ENCODE data around the gene MGAT5.

DNA sequence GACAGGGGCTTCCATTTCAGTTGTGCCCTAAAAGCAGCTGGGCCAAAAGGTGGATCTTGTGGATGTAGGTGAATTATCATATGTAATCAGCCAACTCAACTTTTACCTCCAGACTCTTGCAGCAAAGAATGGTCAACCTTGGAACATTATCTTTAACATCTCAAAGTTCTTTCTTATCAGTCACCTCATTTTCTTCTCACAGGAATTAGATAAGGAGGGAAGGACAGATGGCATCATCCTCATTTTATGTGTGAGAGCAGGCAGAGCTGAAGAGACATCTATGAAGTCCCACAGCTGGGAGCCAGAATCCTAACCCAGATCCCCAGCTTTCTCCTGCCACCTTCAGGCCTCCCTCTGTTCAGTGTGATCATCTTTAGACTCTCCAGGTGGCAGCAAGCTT is 182.1 kb downstream of the MGAT5 start:
- TF ChIP-seq CTCF (IDR thresholded peaks at IDR 0.05) (no peak), MAX (CRISPR knock-in tag; IDR thresholded peaks at IDR 0.05) (no peak), TCF7 (CRISPR knock-in tag; IDR thresholded peaks at IDR 0.05; ENCODE audit: low read depth) (no peak), EMX1 (CRISPR knock-in tag; IDR thresholded peaks at IDR 0.05) (no peak), FOXJ3 (CRISPR knock-in tag; IDR thresholded peaks at IDR 0.05; ENCODE audit: borderline replicate concordance) (no peak), NR1H2 (CRISPR knock-in tag; IDR thresholded peaks at IDR 0.05) (no peak), CREB1 (CRISPR knock-in tag; IDR thresholded peaks at IDR 0.05) (no peak), GABPB1 (CRISPR knock-in tag; IDR thresholded peaks at IDR 0.05) (no peak), ATF1 (CRISPR knock-in tag; IDR thresholded peaks at IDR 0.05) (no peak)
